ENCODE measurements around the gene ABCC2.

The ABCC2 gene

DNA sequence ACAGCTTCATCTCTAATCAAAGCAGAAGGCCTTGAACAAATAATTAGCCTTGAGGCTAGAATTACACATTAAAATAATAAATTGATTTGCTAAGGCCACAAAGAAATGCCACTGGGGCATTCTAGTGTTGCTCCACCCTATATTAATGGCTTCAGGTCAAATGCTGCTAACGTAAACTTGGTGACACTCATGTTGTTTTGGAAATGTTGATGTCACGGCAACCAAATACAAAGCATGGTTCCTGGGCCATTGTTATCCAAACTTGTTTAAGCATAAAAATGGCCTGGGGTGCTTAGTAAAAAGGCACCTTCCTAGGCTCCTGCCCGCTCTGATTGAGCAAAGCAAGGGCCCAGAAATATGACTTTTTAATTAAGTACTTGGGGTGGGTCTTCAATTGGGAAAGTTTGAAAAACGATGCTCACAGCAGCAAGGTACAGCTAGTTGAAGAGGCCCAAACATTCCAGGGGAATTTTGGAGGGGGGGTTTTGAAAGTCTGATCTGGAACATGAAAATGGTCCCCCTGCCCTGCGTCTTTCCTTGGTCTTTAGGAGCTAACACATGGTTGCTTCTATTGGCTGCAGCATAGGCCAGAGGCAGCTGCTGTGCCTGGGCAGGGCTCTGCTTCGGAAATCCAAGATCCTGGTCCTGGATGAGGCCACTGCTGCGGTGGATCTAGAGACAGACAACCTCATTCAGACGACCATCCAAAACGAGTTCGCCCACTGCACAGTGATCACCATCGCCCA is 67.8 kb downstream of the ABCC2 start:
- Histone ChIP-seq H3K27ac (ENCODE audit: low read length) (no peak overlapping the region), H3K79me2 (ENCODE audit: low read length) (no peaks in the 10 kb centered on the region), H3K9ac (ENCODE audit: low read length) (no peak overlapping the region), H3K9me3 (replicated peaks; ENCODE audit: insufficient read depth, low read length) (no peaks in the 10 kb centered on the region), H3K9me2 (replicated peaks; ENCODE audit: insufficient read depth, low read length) (no peaks in the 10 kb centered on the region), H3K4me3 (ENCODE audit: low read length) (no peak overlapping the region), H3K4me1 (ENCODE audit: low read length) (no peaks in the 10 kb centered on the region), H3K4me2 (ENCODE audit: low read depth, low read length) (no peak overlapping the region), H4K20me1 (ENCODE audit: insufficient read depth, low read length) (no peaks in the 10 kb centered on the region), H3K36me3 (replicated peaks; ENCODE audit: insufficient read depth, low read length) (no peaks in the 10 kb centered on the region), H2AFZ (ENCODE audit: low read length) (no peak overlapping the region), H3F3A (ENCODE audit: insufficient read depth, low read length) (no peaks in the 10 kb centered on the region), H3K27me3 (replicated peaks; ENCODE audit: insufficient read depth, low read length) (no peaks in the 10 kb centered on the region)
- TF ChIP-seq EZH2 (optimal IDR thresholded peaks at IDR 0.05; ENCODE audit: low read depth, low read length): no peak
- no peak for TF ChIP-seq EZH2phosphoT487 (IDR thresholded peaks at IDR 0.05; ENCODE audit: low read length)
- TF ChIP-seq, protein P1, sequence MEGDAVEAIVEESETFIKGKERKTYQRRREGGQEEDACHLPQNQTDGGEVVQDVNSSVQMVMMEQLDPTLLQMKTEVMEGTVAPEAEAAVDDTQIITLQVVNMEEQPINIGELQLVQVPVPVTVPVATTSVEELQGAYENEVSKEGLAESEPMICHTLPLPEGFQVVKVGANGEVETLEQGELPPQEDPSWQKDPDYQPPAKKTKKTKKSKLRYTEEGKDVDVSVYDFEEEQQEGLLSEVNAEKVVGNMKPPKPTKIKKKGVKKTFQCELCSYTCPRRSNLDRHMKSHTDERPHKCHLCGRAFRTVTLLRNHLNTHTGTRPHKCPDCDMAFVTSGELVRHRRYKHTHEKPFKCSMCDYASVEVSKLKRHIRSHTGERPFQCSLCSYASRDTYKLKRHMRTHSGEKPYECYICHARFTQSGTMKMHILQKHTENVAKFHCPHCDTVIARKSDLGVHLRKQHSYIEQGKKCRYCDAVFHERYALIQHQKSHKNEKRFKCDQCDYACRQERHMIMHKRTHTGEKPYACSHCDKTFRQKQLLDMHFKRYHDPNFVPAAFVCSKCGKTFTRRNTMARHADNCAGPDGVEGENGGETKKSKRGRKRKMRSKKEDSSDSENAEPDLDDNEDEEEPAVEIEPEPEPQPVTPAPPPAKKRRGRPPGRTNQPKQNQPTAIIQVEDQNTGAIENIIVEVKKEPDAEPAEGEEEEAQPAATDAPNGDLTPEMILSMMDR (IDR thresholded peaks at IDR 0.05; ENCODE audit: low read length): no peak
- DNase-seq: no peak

- H3K36me3 ChIP-seq (replicated peaks; ENCODE audit: insufficient read depth, low read length): no peaks in the 10 kb centered on the region
- no peaks in the 10 kb centered on the region for H3K4me1 ChIP-seq (ENCODE audit: low read length)
- H3K4me2 ChIP-seq (ENCODE audit: low read depth, low read length): no peak overlapping the region
- H3F3A ChIP-seq (ENCODE audit: insufficient read depth, low read length): no peaks in the 10 kb centered on the region
- DNase-seq: no peak
- H2AFZ ChIP-seq (ENCODE audit: low read length): no peak overlapping the region
- TF ChIP-seq, protein P1 (IDR thresholded peaks at IDR 0.05; ENCODE audit: low read length): no peak
- no peak for TF ChIP-seq EZH2phosphoT487 (IDR thresholded peaks at IDR 0.05; ENCODE audit: low read length)
- no peaks in the 10 kb centered on the region for H3K79me2 ChIP-seq (ENCODE audit: low read length)
- H3K9ac ChIP-seq (ENCODE audit: low read length): no peak overlapping the region
- H3K9me2 ChIP-seq (replicated peaks; ENCODE audit: insufficient read depth, low read length): no peaks in the 10 kb centered on the region
- H3K4me3 ChIP-seq (ENCODE audit: low read length): no peak overlapping the region
- no peaks in the 10 kb centered on the region for H4K20me1 ChIP-seq (ENCODE audit: insufficient read depth, low read length)
- no peak overlapping the region for H3K27ac ChIP-seq (ENCODE audit: low read length)
- no peaks in the 10 kb centered on the region for H3K9me3 ChIP-seq (replicated peaks; ENCODE audit: insufficient read depth, low read length)
- no peaks in the 10 kb centered on the region for H3K27me3 ChIP-seq (replicated peaks; ENCODE audit: insufficient read depth, low read length)
These were observed 68.4 kb downstream of the ABCC2 start for GRCh38 chr10:99850767-99851340.

DNA sequence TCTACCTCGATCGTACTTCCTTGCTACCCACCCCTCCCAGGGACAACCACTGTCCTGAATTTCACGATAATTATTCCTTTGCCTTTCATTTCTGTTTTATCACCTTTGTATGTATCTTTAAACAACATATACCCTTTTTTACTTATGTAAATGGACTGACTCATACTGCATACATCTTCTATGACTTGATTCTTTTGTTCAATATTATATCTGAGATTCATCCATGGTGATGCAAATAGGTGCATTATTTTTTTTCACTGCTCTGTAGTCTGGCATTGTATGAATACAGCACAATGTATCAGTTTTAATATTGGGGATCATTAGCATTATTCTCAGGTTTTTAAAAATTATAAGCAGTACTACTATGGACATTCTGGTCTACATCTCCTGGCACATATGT is 69.4 kb downstream of the ABCC2 start:
- Histone ChIP-seq H3K27ac (ENCODE audit: low read length) (no peak overlapping the region), H3K79me2 (ENCODE audit: low read length) (no peaks in the 10 kb centered on the region), H2AFZ (ENCODE audit: low read length) (no peak overlapping the region), H3K4me2 (ENCODE audit: low read depth, low read length) (no peak overlapping the region), H3K4me1 (ENCODE audit: low read length) (no peaks in the 10 kb centered on the region), H4K20me1 (ENCODE audit: insufficient read depth, low read length) (no peaks in the 10 kb centered on the region), H3K9me2 (replicated peaks; ENCODE audit: insufficient read depth, low read length) (no peaks in the 10 kb centered on the region), H3F3A (ENCODE audit: insufficient read depth, low read length) (no peaks in the 10 kb centered on the region), H3K4me3 (ENCODE audit: low read length) (no peak overlapping the region), H3K27me3 (replicated peaks; ENCODE audit: insufficient read depth, low read length) (no peaks in the 10 kb centered on the region), H3K9me3 (replicated peaks; ENCODE audit: insufficient read depth, low read length) (no peaks in the 10 kb centered on the region), H3K9ac (ENCODE audit: low read length) (no peak overlapping the region), H3K36me3 (replicated peaks; ENCODE audit: insufficient read depth, low read length) (no peaks in the 10 kb centered on the region)
- TF ChIP-seq EZH2 (optimal IDR thresholded peaks at IDR 0.05; ENCODE audit: low read depth, low read length) (no peak), EZH2phosphoT487 (IDR thresholded peaks at IDR 0.05; ENCODE audit: low read length) (no peak)
- TF ChIP-seq, protein P1 (IDR thresholded peaks at IDR 0.05; ENCODE audit: low read length): no peak
- DNase-seq: no peak

Data from MM.1S (cell line).